Cerebellar nuclear complex (tissue), 1 donor: ENCODE data around the gene GPX7.

Source experiments
- DNase-seq, 2 experiments: peaks; one replicate each; lab custom pipeline; 2025; lab: John Stamatoyannopoulos, UW

Gene GPX7

GRCh38 chr1:52629325-52629643, 27.1 kb downstream of the GPX7 start:
- no peak for DNase-seq

GRCh38 chr1:52629667-52630066, 27.5 kb downstream of the GPX7 start:
- DNase-seq = no peak

GRCh38 chr1:52631759-52632331, 29.7 kb downstream of the GPX7 start:
- DNase-seq = no peak

- DNase-seq = no peak
Measured at GRCh38 chr1:52632732-52633290, 30.6 kb downstream of the GPX7 start, which contains the start of gene SHISAL2A. SHISAL2A (plus strand) TSS chr1:52633168; CDS start chr1:52633494, 326 bp downstream.

GRCh38 chr1:52633291-52633754, 31.2 kb downstream of the GPX7 start:
- DNase-seq = no peak

- no peak for DNase-seq
Measured at GRCh38 chr1:52634111-52634510, 31.9 kb downstream of the GPX7 start.

- DNase-seq = no peak
Measured at GRCh38 chr1:52635321-52636089, 33.3 kb downstream of the GPX7 start.

- DNase-seq = no peak
Measured at GRCh38 chr1:52636721-52637695, 34.8 kb downstream of the GPX7 start.

GRCh38 chr1:52637946-52638345, 35.8 kb downstream of the GPX7 start:
- no peak for DNase-seq

- DNase-seq = no peak
Measured at GRCh38 chr1:52640697-52641096, 38.5 kb downstream of the GPX7 start.

GRCh38 chr1:52641307-52641706, 39.1 kb downstream of the GPX7 start:
- DNase-seq = no peak

- no peak for DNase-seq
Measured at GRCh38 chr1:52645261-52645660, 43.1 kb downstream of the GPX7 start.

- no peak for DNase-seq
Measured at GRCh38 chr1:52651904-52652303, 49.7 kb downstream of the GPX7 start.

- DNase-seq = no peak
Measured at GRCh38 chr1:52653207-52653849, 51.2 kb downstream of the GPX7 start.

- DNase-seq = no peak
Measured at GRCh38 chr1:52654063-52654462, 51.9 kb downstream of the GPX7 start.

GRCh38 chr1:52657702-52658101, 55.5 kb downstream of the GPX7 start:
- DNase-seq = no peak
